ENCODE results near the gene CTNND2.

DNA sequence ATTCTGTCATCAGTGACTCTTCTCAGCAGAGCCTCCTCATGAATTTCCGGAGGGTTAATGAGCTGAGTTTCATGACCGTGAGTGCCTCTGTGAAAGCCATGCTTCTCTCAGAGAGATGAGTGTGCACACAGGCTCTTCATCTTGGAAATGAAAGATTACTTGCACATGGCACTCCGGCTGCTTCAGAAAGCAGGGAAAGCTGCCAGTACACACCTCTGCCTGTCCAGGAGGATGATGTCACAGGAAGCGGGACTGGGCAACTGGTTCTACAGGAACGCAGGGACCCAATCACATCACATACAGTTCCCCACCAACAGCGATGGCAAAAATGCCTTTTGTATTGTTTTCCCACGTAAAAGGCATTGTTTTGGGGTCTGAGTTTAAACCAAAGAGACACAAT is 857.2 kb downstream of the CTNND2 start:
- TF ChIP-seq, protein P1, sequence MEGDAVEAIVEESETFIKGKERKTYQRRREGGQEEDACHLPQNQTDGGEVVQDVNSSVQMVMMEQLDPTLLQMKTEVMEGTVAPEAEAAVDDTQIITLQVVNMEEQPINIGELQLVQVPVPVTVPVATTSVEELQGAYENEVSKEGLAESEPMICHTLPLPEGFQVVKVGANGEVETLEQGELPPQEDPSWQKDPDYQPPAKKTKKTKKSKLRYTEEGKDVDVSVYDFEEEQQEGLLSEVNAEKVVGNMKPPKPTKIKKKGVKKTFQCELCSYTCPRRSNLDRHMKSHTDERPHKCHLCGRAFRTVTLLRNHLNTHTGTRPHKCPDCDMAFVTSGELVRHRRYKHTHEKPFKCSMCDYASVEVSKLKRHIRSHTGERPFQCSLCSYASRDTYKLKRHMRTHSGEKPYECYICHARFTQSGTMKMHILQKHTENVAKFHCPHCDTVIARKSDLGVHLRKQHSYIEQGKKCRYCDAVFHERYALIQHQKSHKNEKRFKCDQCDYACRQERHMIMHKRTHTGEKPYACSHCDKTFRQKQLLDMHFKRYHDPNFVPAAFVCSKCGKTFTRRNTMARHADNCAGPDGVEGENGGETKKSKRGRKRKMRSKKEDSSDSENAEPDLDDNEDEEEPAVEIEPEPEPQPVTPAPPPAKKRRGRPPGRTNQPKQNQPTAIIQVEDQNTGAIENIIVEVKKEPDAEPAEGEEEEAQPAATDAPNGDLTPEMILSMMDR (IDR thresholded peaks at IDR 0.05 in 2 of 3, conservative IDR thresholded peaks at IDR 0.05 in 1 of 3; ENCODE audit: control insufficient read depth in 2 of 3, extremely low read depth in 1 of 3, insufficient read depth in 1 of 3, low read depth in 3 of 3, low read length in 3 of 3) = no peak
- TF ChIP-seq POU2F2 (IDR thresholded peaks at IDR 0.05; ENCODE audit: borderline replicate concordance, low read depth, low read length) = no peak

All from GM12878 (cell line).